IMR-90 (cell line): Measurements from ENCODE around the gene USP7. TPM values are rescaled to one million over a fixed set of nuclear protein-coding genes. Genes with fewer than 3 reads are reported as not detected.

Experiments
- ATAC-seq: fragments of 200-7000 bp; cut with Tn5 transposase; 2 replicates; pipeline ENCODE4 v1.9.1; 2020; ENCODE audit warnings: low read depth, mild to moderate bottlenecking, moderate library complexity
- BruUV-seq: library from RNA; stranded (reverse); fragments of 400-500 nt; replicated peaks from 2 replicates; lab custom pipeline; 2021; lab: Mats Ljungman, UMichigan
- CTCF ChIA-PET: fragments of 300-600 bp; formaldehyde crosslinking; extraction: SDS; loops from one replicate; lab custom pipeline; 2021; ENCODE audit warnings: antibody characterized with exemption; lab: Yijun Ruan, JAX
- POLR2A ChIA-PET: fragments of 300-600 bp; sonication (Branson Sonifier 250); formaldehyde crosslinking; loops from one replicate; lab custom pipeline; 2022; ENCODE audit warnings: antibody characterized with exemption; ENCODE audit not compliant: unreplicated experiment; lab: Charles Lee
- DNase-seq: peaks from one replicate; pipeline ENCODE4 v3.0.0; 2013
- H2AFZ ChIP-seq: replicated peaks from 2 replicates; pipeline ENCODE3; 2013; ENCODE audit warnings: low read length, mild to moderate bottlenecking; ENCODE audit not compliant: poor library complexity
- H2AK5ac ChIP-seq: 2 replicates; pipeline ENCODE4 v1.6.1; 2013; ENCODE audit warnings: low read depth, low read length, inconsistent platforms
- H2AK9ac ChIP-seq: replicated peaks from 2 replicates; pipeline ENCODE3; 2013; ENCODE audit warnings: mild to moderate bottlenecking, low read depth, low read length, moderate library complexity; ENCODE audit not compliant: poor library complexity
- H2BK120ac ChIP-seq: 2 replicates; pipeline ENCODE4 v1.6.1; 2013; ENCODE audit warnings: low read depth, low read length, inconsistent platforms
- H2BK15ac ChIP-seq: 3 replicates; pipeline ENCODE4 v1.6.1; 2013; ENCODE audit warnings: low read depth, low read length, inconsistent platforms
- H2BK20ac ChIP-seq: 2 replicates; pipeline ENCODE4 v1.6.1; 2013; ENCODE audit warnings: low read depth, mild to moderate bottlenecking, inconsistent platforms, low read length, moderate library complexity
- H2BK5ac ChIP-seq: 2 replicates; pipeline ENCODE4 v1.6.1; 2013; ENCODE audit warnings: mild to moderate bottlenecking, low read depth, low read length, inconsistent platforms; ENCODE audit not compliant: poor library complexity, severe bottlenecking
- H3K14ac ChIP-seq: replicated peaks from 2 replicates; pipeline ENCODE4 v1.6.1; 2013; ENCODE audit warnings: low read depth, low read length, inconsistent platforms
- H3K18ac ChIP-seq: 2 replicates; pipeline ENCODE4 v1.6.1; 2013; ENCODE audit warnings: low read depth, low read length, control low read depth
- H3K23ac ChIP-seq: 2 replicates; pipeline ENCODE4 v1.6.1; 2013; ENCODE audit warnings: low read depth, low read length, inconsistent platforms
- H3K27ac ChIP-seq: 2 replicates; pipeline ENCODE4 v1.5.1; 2013; ENCODE audit warnings: mild to moderate bottlenecking, control low read depth, low read length; ENCODE audit not compliant: insufficient read depth
- H3K27me3 ChIP-seq: 2 replicates; pipeline ENCODE4 v1.6.1; 2013; ENCODE audit warnings: low read length; ENCODE audit not compliant: control insufficient read depth, insufficient read depth
- H3K36me3 ChIP-seq: 2 replicates; pipeline ENCODE4 v1.6.1; 2013; ENCODE audit warnings: low read length, mixed read lengths; ENCODE audit not compliant: control insufficient read depth, insufficient read depth
- H3K4ac ChIP-seq: 2 replicates; pipeline ENCODE4 v1.6.1; 2013; ENCODE audit warnings: low read depth, low read length, inconsistent platforms
- H3K4me1 ChIP-seq: 2 replicates; pipeline ENCODE4 v1.6.1; 2013; ENCODE audit warnings: low read length, mixed read lengths; ENCODE audit not compliant: control insufficient read depth, insufficient read depth
- H3K4me2 ChIP-seq: 2 replicates; pipeline ENCODE4 v1.6.1; 2013; ENCODE audit warnings: low read depth, mild to moderate bottlenecking, control low read depth, low read length, moderate library complexity
- H3K4me3 ChIP-seq: 2 replicates; pipeline ENCODE4 v1.5.1; 2013; ENCODE audit warnings: low read depth, mild to moderate bottlenecking, control low read depth, low read length, moderate library complexity; ENCODE audit not compliant: insufficient read depth
- H3K56ac ChIP-seq: 2 replicates; pipeline ENCODE4 v1.6.1; 2013; ENCODE audit warnings: low read length, inconsistent platforms; ENCODE audit not compliant: insufficient read depth; ENCODE audit errors: extremely low read depth
- H3K79me1 ChIP-seq, 2 experiments: 2 replicates each; pipeline ENCODE4 v1.6.1; 2013; ENCODE audit warnings: low read length in 2 of 2, inconsistent platforms in 1 of 2, low read depth in 1 of 2
- H3K9ac ChIP-seq: 2 replicates; pipeline ENCODE4 v1.6.1; 2013; ENCODE audit warnings: low read depth, low read length, control low read depth
- H3K9me1 ChIP-seq: 2 replicates; pipeline ENCODE4 v1.6.1; 2013; ENCODE audit warnings: low read length, inconsistent platforms; ENCODE audit not compliant: insufficient read depth
- H3K9me3 ChIP-seq: 2 replicates; pipeline ENCODE4 v1.6.1; 2013; ENCODE audit warnings: low read length; ENCODE audit not compliant: control insufficient read depth, insufficient read depth
- H4K20me1 ChIP-seq: 2 replicates; pipeline ENCODE4 v1.6.1; 2013; ENCODE audit warnings: low read length, inconsistent platforms; ENCODE audit not compliant: insufficient read depth
- H4K5ac ChIP-seq: 2 replicates; pipeline ENCODE4 v1.6.1; 2013; ENCODE audit warnings: mild to moderate bottlenecking, low read depth, low read length, control low read depth
- H4K8ac ChIP-seq, 2 experiments: 2 replicates each; pipeline ENCODE4 v1.6.1; 2013; ENCODE audit warnings: low read depth in 2 of 2, low read length in 2 of 2, control low read depth in 1 of 2, inconsistent platforms in 1 of 2
- H4K91ac ChIP-seq: 2 replicates; pipeline ENCODE4 v1.6.1; 2013; ENCODE audit warnings: low read depth, low read length, inconsistent platforms; ENCODE audit not compliant: insufficient read depth
- CEBPB ChIP-seq: IDR thresholded peaks from 2 replicates; pipeline ENCODE4 v1.6.1; 2012; ENCODE audit warnings: low read depth, low read length, improper control_type of control experiment
- FOS ChIP-seq: fragments of 150-350 bp; IDR thresholded peaks from 2 replicates; pipeline ENCODE4 v1.6.1; 2016; ENCODE audit warnings: low read depth, low read length
- MAZ ChIP-seq: IDR thresholded peaks from 2 replicates; pipeline ENCODE4 v1.6.1; 2012; ENCODE audit warnings: low read depth, mild to moderate bottlenecking, low read length, improper control_type of control experiment, moderate library complexity, borderline replicate concordance
- POLR2A ChIP-seq: IDR thresholded peaks from 2 replicates; pipeline ENCODE4 v1.6.1; 2012; ENCODE audit warnings: mild to moderate bottlenecking, low read depth, low read length
- WGBS, 2 experiments: methylation state at CpG; one replicate each; pipeline versions ENCODE4 v1.1.5 to v1.1.7; 2013; ENCODE audit warnings: missing lambda C conversion rate in 2 of 2; ENCODE audit not compliant: insufficient read length in 1 of 2; ENCODE audit errors: extremely low coverage in 2 of 2; 5-methylcytosine and 5-hydroxymethylcytosine counted together
- dilution Hi-C: fragments of 300-500 bp; cut with HindIII; formaldehyde crosslinking; loops from one replicate; pipeline ENCODE4 v1.14.3; 2018; ENCODE audit warnings: low sequenced_read_pairs; ENCODE audit not compliant: unreplicated experiment
- in situ Hi-C: fragments of 300-500 bp; cut with MboI; formaldehyde crosslinking; loops from 3 replicates; pipeline ENCODE4 v1.14.3; 2019; ENCODE audit warnings: low sequenced_read_pairs, inconsistent platforms, mixed read lengths
- intact Hi-C: fragments of 100-400 bp; cut with micrococcal nuclease; formaldehyde crosslinking; loops from 2 replicates; pipeline ENCODE4 v1.10.0; 2022
- polyA plus RNA-seq, 3 experiments: library from polyadenylated mRNA; depleted of rRNA; stranded (reverse); fragments of >200 nt; gene quantifications; 2 replicates each; pipeline ENCODE4 v1.2.3, GENCODE V29; 2012; ENCODE audit warnings: low replicate concordance in 1 of 3
- total RNA-seq: library from RNA; depleted of rRNA; stranded (reverse); fragments of >200 nt; gene quantifications from 2 replicates; pipeline ENCODE4 v1.2.3, GENCODE V29; 2012

USP7 gene
- total and polyA plus RNA-seq, 2 of the 4 experiments (the other 2 are of a cell fraction): 17.8 to 28.3 TPM

DNA sequence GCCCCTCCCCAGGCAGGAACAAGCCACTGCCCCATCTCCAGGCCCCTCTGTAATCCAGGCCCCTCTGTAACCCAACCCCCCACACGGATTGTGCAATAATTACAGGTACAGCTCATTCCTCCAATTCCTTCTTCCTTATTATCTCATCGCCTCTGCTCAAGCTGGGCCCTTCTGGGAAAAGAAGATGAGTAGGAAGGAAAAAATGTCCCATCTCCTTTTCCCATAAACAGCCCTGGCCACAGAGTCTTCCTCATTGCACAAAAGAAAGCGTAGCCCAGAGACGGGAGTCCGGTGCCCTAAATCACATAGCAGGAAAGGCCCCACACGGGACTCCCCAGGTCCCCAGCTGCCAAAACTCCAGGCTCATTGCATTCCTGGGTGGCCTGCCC, 85.2 kb downstream of the USP7 start:
- ATAC-seq: peak; percentile 73
- H4K91ac ChIP-seq: peak overlapping the region; percentile 86
- H3K4me1 ChIP-seq: peaks cover 15% of the 10 kb centered on the region
- no peaks in the 10 kb centered on the region for H3K36me3 ChIP-seq
- peaks cover 0 to 6% of the 10 kb centered on the region in 2 experiments; a peak in 1 of 4 replicates for H3K79me1 ChIP-seq
- peak overlapping the region; percentile 91 for H2BK20ac ChIP-seq
- no peak overlapping the region for H3K4me3 ChIP-seq
- peak overlapping the region; percentile 49; the same call in 1 of the 2 replicates for H3K56ac ChIP-seq
- ChIA-PET POLR2A (no interaction called here), CTCF (interaction anchor here (0.6 to 0.7 kb wide), 2 partner anchors 309 to 389 kb away, joined by 6 to 9 read pairs; no protein-coding TSS in a partner anchor)
- peak overlapping the region; percentile 78 for H2AFZ ChIP-seq
- H3K4me2 ChIP-seq: peak overlapping the region; percentile 58
- no peak for TF ChIP-seq POLR2A
- TF ChIP-seq CEBPB: peak; percentile 99
- TF ChIP-seq FOS: peak; percentile 78
- peak; percentile 41; the same call in 1 of the 2 replicates for TF ChIP-seq MAZ
- intact Hi-C loops (no loop called here), dilution Hi-C loops (no loop called here), in situ Hi-C loops (no loop called here)
- H3K9me1 ChIP-seq: peaks cover 10% of the 10 kb centered on the region
- no TSS peak for BruUV-seq
- H4K8ac ChIP-seq: peak overlapping the region; percentile 9 to 84; a peak in 3 of 4 replicates
- peak overlapping the region; percentile 99 for H2AK5ac ChIP-seq
- H3K27ac ChIP-seq: peak overlapping the region; percentile 68
- H2AK9ac ChIP-seq: peak overlapping the region; percentile 63
- H3K27me3 ChIP-seq: no peaks in the 10 kb centered on the region
- H3K18ac ChIP-seq: peak overlapping the region; percentile 72; the same call in 1 of the 2 replicates
- H2BK15ac ChIP-seq: peak overlapping the region; percentile 95; the same call in 1 of the 3 replicates
- no peak overlapping the region for H3K14ac ChIP-seq
- H3K4ac ChIP-seq: peak overlapping the region; percentile 87
- H2BK5ac ChIP-seq: peak overlapping the region; percentile 73
- no CpG with 5 or more reads among the region's 6 CpGs for WGBS, 2 experiments
- no peak overlapping the region for H3K9ac ChIP-seq
- H3K9me3 ChIP-seq: no peaks in the 10 kb centered on the region
- peak; percentile 86 for DNase-seq
- peak overlapping the region; percentile 27 for H4K5ac ChIP-seq
- peak overlapping the region; percentile 72; the same call in 1 of the 2 replicates for H3K23ac ChIP-seq
- H4K20me1 ChIP-seq: no peaks in the 10 kb centered on the region
- H2BK120ac ChIP-seq: peak overlapping the region; percentile 91
